ENCODE measurements around the gene FLCN. TPM values are rescaled to one million over a fixed set of nuclear protein-coding genes. Genes with fewer than 3 reads are reported as not detected.

The FLCN gene
- total and polyA plus RNA-seq, 2 experiments from 2014 or later, result 12.1 to 36.6 TPM

- no peak for TF ChIP-seq EZH2phosphoT487 (IDR thresholded peaks at IDR 0.05; ENCODE audit: unreplicated experiment)
- no peak for TF ChIP-seq ETS1 (IDR thresholded peaks at IDR 0.05)
- TF ChIP-seq, protein P1, sequence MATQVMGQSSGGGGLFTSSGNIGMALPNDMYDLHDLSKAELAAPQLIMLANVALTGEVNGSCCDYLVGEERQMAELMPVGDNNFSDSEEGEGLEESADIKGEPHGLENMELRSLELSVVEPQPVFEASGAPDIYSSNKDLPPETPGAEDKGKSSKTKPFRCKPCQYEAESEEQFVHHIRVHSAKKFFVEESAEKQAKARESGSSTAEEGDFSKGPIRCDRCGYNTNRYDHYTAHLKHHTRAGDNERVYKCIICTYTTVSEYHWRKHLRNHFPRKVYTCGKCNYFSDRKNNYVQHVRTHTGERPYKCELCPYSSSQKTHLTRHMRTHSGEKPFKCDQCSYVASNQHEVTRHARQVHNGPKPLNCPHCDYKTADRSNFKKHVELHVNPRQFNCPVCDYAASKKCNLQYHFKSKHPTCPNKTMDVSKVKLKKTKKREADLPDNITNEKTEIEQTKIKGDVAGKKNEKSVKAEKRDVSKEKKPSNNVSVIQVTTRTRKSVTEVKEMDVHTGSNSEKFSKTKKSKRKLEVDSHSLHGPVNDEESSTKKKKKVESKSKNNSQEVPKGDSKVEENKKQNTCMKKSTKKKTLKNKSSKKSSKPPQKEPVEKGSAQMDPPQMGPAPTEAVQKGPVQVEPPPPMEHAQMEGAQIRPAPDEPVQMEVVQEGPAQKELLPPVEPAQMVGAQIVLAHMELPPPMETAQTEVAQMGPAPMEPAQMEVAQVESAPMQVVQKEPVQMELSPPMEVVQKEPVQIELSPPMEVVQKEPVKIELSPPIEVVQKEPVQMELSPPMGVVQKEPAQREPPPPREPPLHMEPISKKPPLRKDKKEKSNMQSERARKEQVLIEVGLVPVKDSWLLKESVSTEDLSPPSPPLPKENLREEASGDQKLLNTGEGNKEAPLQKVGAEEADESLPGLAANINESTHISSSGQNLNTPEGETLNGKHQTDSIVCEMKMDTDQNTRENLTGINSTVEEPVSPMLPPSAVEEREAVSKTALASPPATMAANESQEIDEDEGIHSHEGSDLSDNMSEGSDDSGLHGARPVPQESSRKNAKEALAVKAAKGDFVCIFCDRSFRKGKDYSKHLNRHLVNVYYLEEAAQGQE (IDR thresholded peaks at IDR 0.05; ENCODE audit: unreplicated experiment), result no peak
- no peak for TF ChIP-seq CTCF (conservative IDR thresholded peaks at IDR 0.05; ENCODE audit: low read depth in 2 of 2)
- TF ChIP-seq STAT1 (IDR thresholded peaks at IDR 0.05; ENCODE audit: unreplicated experiment), result no peak
- Histone ChIP-seq H4K20me1 (replicated peaks; ENCODE audit: insufficient read depth) (no peaks in the 10 kb centered on the region; the same call in 1 of the 2 replicates), H3K79me2 (replicated peaks; ENCODE audit: insufficient read depth) (no peaks in the 10 kb centered on the region), H3K36me3 (ENCODE audit: insufficient read depth) (peaks cover 4% of the 10 kb centered on the region; the same call in 1 of the 2 replicates), H3K4me2 (no peak overlapping the region), H2AFZ (no peak overlapping the region), H3F3A (replicated peaks; ENCODE audit: low read depth) (no peaks in the 10 kb centered on the region), H3K4me3 (no peak overlapping the region), H3K4me1 (ENCODE audit: insufficient read depth) (no peaks in the 10 kb centered on the region), H3K27ac (ENCODE audit: low read depth) (no peak overlapping the region), H3K9me2 (ENCODE audit: insufficient read depth) (no peaks in the 10 kb centered on the region), H3K27me3 (ENCODE audit: insufficient read depth) (no peaks in the 10 kb centered on the region)
- Mint-ChIP-seq H3K36me3 (ENCODE audit: low read depth) (peaks cover 30% of the 10 kb centered on the region; the same call in 2 of the 3 replicates), H3K27me3 (ENCODE audit: insufficient read depth, low read depth, poor library complexity) (peaks cover 16% of the 10 kb centered on the region), H3K27ac (no peak overlapping the region), H3K4me3 (no peak overlapping the region), H3K9me3 (no peaks in the 10 kb centered on the region), H3K4me1 (no peaks in the 10 kb centered on the region)
- ATAC-seq, result no peak
- no peak for DNase-seq (ENCODE audit: low spot score)
Measured at GRCh38 chr17:17165666-17166308, 71.2 kb downstream of the FLCN start.

DNA sequence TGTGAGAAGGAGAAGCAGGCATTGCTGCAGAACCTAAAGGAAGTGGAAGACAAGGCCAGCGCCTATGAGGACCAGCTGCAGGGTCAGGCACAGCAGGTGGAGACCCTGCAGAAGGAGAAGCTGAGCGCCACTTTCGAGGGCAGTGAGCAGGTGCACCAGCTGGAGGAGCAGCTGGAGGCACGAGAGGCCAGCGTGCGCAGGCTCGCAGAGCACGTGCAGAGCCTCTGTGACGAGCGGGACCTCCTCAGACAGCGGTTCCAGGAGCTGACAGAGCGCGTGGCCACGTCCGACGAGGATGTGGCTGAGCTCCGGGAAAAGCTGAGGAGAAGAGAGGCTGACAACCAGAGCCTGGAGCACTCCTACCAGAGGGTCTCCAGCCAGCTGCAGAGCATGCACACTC lies 72.3 kb downstream of the FLCN start:
- H3K79me2 ChIP-seq (replicated peaks; ENCODE audit: insufficient read depth), result no peaks in the 10 kb centered on the region
- Mint-ChIP-seq H3K9me3 (no peaks in the 10 kb centered on the region), H3K36me3 (ENCODE audit: low read depth) (peaks cover 33% of the 10 kb centered on the region), H3K4me3 (no peak overlapping the region), H3K4me1 (no peaks in the 10 kb centered on the region), H3K27ac (peak overlapping the region; percentile 39; the same call in 1 of the 2 replicates), H3K27me3 (ENCODE audit: insufficient read depth, low read depth, poor library complexity) (peaks cover 16% of the 10 kb centered on the region)
- ATAC-seq (no peak), DNase-seq (ENCODE audit: low spot score) (no peak)
- H3K4me1 ChIP-seq (ENCODE audit: insufficient read depth), result no peaks in the 10 kb centered on the region
- no peak overlapping the region for H2AFZ ChIP-seq
- H3F3A ChIP-seq (replicated peaks; ENCODE audit: low read depth), result no peaks in the 10 kb centered on the region
- H3K27me3 ChIP-seq (ENCODE audit: insufficient read depth), result no peaks in the 10 kb centered on the region
- H3K4me2 ChIP-seq, result no peak overlapping the region
- H3K36me3 ChIP-seq (ENCODE audit: insufficient read depth), result peaks cover 4% of the 10 kb centered on the region; the same call in 1 of the 2 replicates
- no peak overlapping the region for H3K27ac ChIP-seq (ENCODE audit: low read depth)
- H3K9me2 ChIP-seq (ENCODE audit: insufficient read depth), result no peaks in the 10 kb centered on the region
- no peaks in the 10 kb centered on the region for H4K20me1 ChIP-seq (replicated peaks; ENCODE audit: insufficient read depth)
- no peak overlapping the region for H3K4me3 ChIP-seq
- TF ChIP-seq ZNF331 (CRISPR knock-in tag; IDR thresholded peaks at IDR 0.05; ENCODE audit: low read depth), result no peak
- no peak for TF ChIP-seq ZNF462 (CRISPR knock-in tag; IDR thresholded peaks at IDR 0.05)
- TF ChIP-seq JUNB (IDR thresholded peaks at IDR 0.05; ENCODE audit: unreplicated experiment), result no peak

All from GM23338 (cell line).